GM23248 (cell line): ENCODE data around the gene C16orf86. TPM values are rescaled to one million over a fixed set of nuclear protein-coding genes. Genes with fewer than 3 reads are reported as not detected.

Experiments used
- DNase-seq: peaks from one replicate; pipeline ENCODE4 v3.0.0-alpha.2; 2015
- H2AFZ ChIP-seq: fragments of 200-600 bp; sonication (generic); 2 replicates; pipeline ENCODE4 v1.6.1; 2016; ENCODE audit warnings: antibody characterized with exemption
- H3F3A ChIP-seq: fragments of 200-600 bp; sonication (generic); 2 replicates; pipeline ENCODE4 v1.6.1; 2016; ENCODE audit warnings: mild to moderate bottlenecking, antibody characterized with exemption, mixed run types; ENCODE audit not compliant: insufficient read depth
- H3K27ac ChIP-seq: fragments of 200-600 bp; sonication (generic); 2 replicates; pipeline ENCODE4 v1.5.1; 2016; ENCODE audit warnings: mild to moderate bottlenecking
- H3K27me3 ChIP-seq: fragments of 200-600 bp; sonication (generic); replicated peaks from 2 replicates; pipeline ENCODE4 v1.6.1; 2016; ENCODE audit warnings: mild to moderate bottlenecking; ENCODE audit not compliant: insufficient read depth
- H3K36me3 ChIP-seq: fragments of 200-600 bp; sonication (generic); 2 replicates; pipeline ENCODE4 v1.6.1; 2016; ENCODE audit warnings: low read depth, mild to moderate bottlenecking
- H3K4me1 ChIP-seq: fragments of 200-600 bp; sonication (generic); 2 replicates; pipeline ENCODE4 v1.6.1; 2016; ENCODE audit warnings: mild to moderate bottlenecking; ENCODE audit not compliant: insufficient read depth
- H3K4me2 ChIP-seq: fragments of 200-600 bp; sonication (generic); one replicate; pipeline ENCODE4 v1.6.1; 2016; ENCODE audit warnings: mild to moderate bottlenecking; ENCODE audit not compliant: unreplicated experiment
- H3K4me3 ChIP-seq: fragments of 200-600 bp; sonication (generic); 2 replicates; pipeline ENCODE4 v1.5.1; 2016; ENCODE audit warnings: mild to moderate bottlenecking
- H3K79me2 ChIP-seq: fragments of 200-600 bp; sonication (generic); 2 replicates; pipeline ENCODE4 v1.6.1; 2016; ENCODE audit warnings: mild to moderate bottlenecking; ENCODE audit not compliant: insufficient read depth
- H3K9ac ChIP-seq: fragments of 200-600 bp; sonication (generic); 2 replicates; pipeline ENCODE4 v1.6.1; 2016; ENCODE audit warnings: mild to moderate bottlenecking
- H3K9me2 ChIP-seq: fragments of 200-600 bp; sonication (generic); 2 replicates; pipeline ENCODE4 v1.6.1; 2016; ENCODE audit warnings: mixed run types, mild to moderate bottlenecking, moderate library complexity; ENCODE audit not compliant: insufficient read depth
- H3K9me3 ChIP-seq: fragments of 200-600 bp; sonication (generic); one replicate; pipeline ENCODE4 v1.6.1; 2017; ENCODE audit warnings: low read depth
- H4K20me1 ChIP-seq: fragments of 200-600 bp; sonication (generic); 2 replicates; pipeline ENCODE4 v1.6.0; 2016; ENCODE audit not compliant: insufficient read depth
- EZH2 ChIP-seq: fragments of 200-600 bp; sonication (generic); IDR thresholded peaks from 2 replicates; pipeline ENCODE4 v1.6.1; 2018; ENCODE audit warnings: antibody characterized with exemption, mild to moderate bottlenecking; ENCODE audit not compliant: insufficient read depth, poor library complexity, severe bottlenecking
- EZH2phosphoT487 ChIP-seq: fragments of 200-600 bp; sonication (generic); IDR thresholded peaks from 2 replicates; pipeline ENCODE4 v1.6.1; 2018; ENCODE audit warnings: antibody characterized with exemption, moderate library complexity, mild to moderate bottlenecking, low read depth; ENCODE audit not compliant: insufficient read depth
- WGBS, 2 experiments: methylation state at CpG; one replicate each; pipeline ENCODE4 v1.1.6; 2015 to 2017; ENCODE audit warnings: low lambda C conversion rate in 2 of 2, low coverage in 1 of 2; ENCODE audit errors: missing lambda C conversion rate in 2 of 2; 5-methylcytosine and 5-hydroxymethylcytosine counted together
- in situ Hi-C: fragments of 300-500 bp; cut with MboI; formaldehyde crosslinking; loops from 2 replicates; pipeline ENCODE4 v1.15.0; 2020
- polyA plus RNA-seq: library from polyadenylated mRNA; unstranded; fragments of >200 nt; fragmentation: Nextera tagmentation; extraction: Ambion mirVana; gene quantifications from 2 replicates; pipeline ENCODE4 v1.2.1, GENCODE V29; 2016
- total RNA-seq: library from RNA; depleted of rRNA; stranded (reverse); fragments of >200 nt; shearing (Covaris generic); gene quantifications from 2 replicates; pipeline ENCODE4 v1.2.3, GENCODE V29; 2014

The C16orf86 gene
- total and polyA plus RNA-seq, 2 experiments from 2014 or later = 3.4 to 6.6 TPM

DNA sequence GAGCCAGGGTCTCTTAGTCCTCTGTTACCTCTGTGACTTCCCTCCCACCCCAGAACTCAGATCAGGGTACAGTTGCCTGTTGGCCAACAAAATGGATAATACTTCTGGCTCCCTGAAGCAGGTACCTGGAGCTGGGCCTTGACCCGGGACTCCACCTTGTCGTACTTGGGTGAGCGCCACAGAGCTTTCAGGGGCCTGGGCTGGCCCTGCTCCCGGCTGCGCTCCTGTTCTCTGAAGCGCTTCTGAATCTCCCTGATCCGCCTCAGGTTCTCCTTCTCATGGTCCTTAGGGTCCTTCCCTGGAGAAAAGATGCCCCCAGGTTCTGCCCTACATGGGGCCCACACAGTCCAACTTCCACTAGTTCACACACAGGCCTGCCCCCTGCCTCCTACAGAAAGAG is 1.7 kb upstream of the C16orf86 start:
- H3K36me3 ChIP-seq = no peaks in the 10 kb centered on the region
- peaks cover 11% of the 10 kb centered on the region for H3K79me2 ChIP-seq
- no peaks in the 10 kb centered on the region for H3K27me3 ChIP-seq
- peaks cover 10% of the 10 kb centered on the region for H3K4me1 ChIP-seq
- WGBS, 2 experiments = 96 to 99% methylated on average over 7 of the region's 7 CpGs
- no peak for DNase-seq
- H2AFZ ChIP-seq = no peak overlapping the region
- H3K27ac ChIP-seq = no peak overlapping the region
- in situ Hi-C loops = no loop called here
- H3F3A ChIP-seq = no peaks in the 10 kb centered on the region
- H3K4me2 ChIP-seq = no peak overlapping the region
- no peaks in the 10 kb centered on the region for H3K9me2 ChIP-seq
- no peak overlapping the region for H3K9ac ChIP-seq
- no peaks in the 10 kb centered on the region for H3K9me3 ChIP-seq
- H3K4me3 ChIP-seq = no peak overlapping the region
- no peak for TF ChIP-seq EZH2phosphoT487
- TF ChIP-seq EZH2 = no peak
- H4K20me1 ChIP-seq = no peaks in the 10 kb centered on the region

GRCh38 chr16:67665598-67665997 is 1.0 kb upstream of the C16orf86 start:
- H4K20me1 ChIP-seq = no peaks in the 10 kb centered on the region
- 68 to 71% methylated on average over 5 of the region's 5 CpGs for WGBS, 2 experiments
- no peaks in the 10 kb centered on the region for H3K36me3 ChIP-seq
- H3K4me1 ChIP-seq = peaks cover 10% of the 10 kb centered on the region
- H3F3A ChIP-seq = no peaks in the 10 kb centered on the region
- H3K4me2 ChIP-seq = peak overlapping the region; percentile 82
- no peak for DNase-seq
- H3K9ac ChIP-seq = peak overlapping the region; percentile 79
- H3K4me3 ChIP-seq = peak overlapping the region; percentile 82
- no peaks in the 10 kb centered on the region for H3K27me3 ChIP-seq
- no peaks in the 10 kb centered on the region for H3K9me2 ChIP-seq
- peak overlapping the region; percentile 93 for H2AFZ ChIP-seq
- TF ChIP-seq EZH2phosphoT487 (no peak), EZH2 (no peak)
- H3K9me3 ChIP-seq = no peaks in the 10 kb centered on the region
- H3K79me2 ChIP-seq = peaks cover 11% of the 10 kb centered on the region
- in situ Hi-C loops = no loop called here
- no peak overlapping the region for H3K27ac ChIP-seq

- Histone ChIP-seq H3K4me2 (peak overlapping the region; percentile 82), H2AFZ (peak overlapping the region; percentile 93), H3K9me2 (no peaks in the 10 kb centered on the region), H3K27ac (peak overlapping the region; percentile 49), H3K9ac (peak overlapping the region; percentile 79), H4K20me1 (no peaks in the 10 kb centered on the region), H3K4me1 (peaks cover 10% of the 10 kb centered on the region), H3K27me3 (no peaks in the 10 kb centered on the region), H3K79me2 (peaks cover 11% of the 10 kb centered on the region), H3K4me3 (peak overlapping the region; percentile 82), H3K9me3 (no peaks in the 10 kb centered on the region), H3K36me3 (no peaks in the 10 kb centered on the region), H3F3A (no peaks in the 10 kb centered on the region)
- DNase-seq = peak; percentile 68
- in situ Hi-C loops = no loop called here
- 0 to 1% methylated on average over 36 to 40 of the region's 46 CpGs for WGBS, 2 experiments
- TF ChIP-seq EZH2 (no peak), EZH2phosphoT487 (no peak)
Measured at GRCh38 chr16:67666032-67666551, 522 bp upstream of the C16orf86 start.

- in situ Hi-C loops = no loop called here
- H3K9me3 ChIP-seq = no peaks in the 10 kb centered on the region
- no peak for DNase-seq
- H3K79me2 ChIP-seq = peaks cover 11% of the 10 kb centered on the region
- H4K20me1 ChIP-seq = no peaks in the 10 kb centered on the region
- H3K4me1 ChIP-seq = peaks cover 10% of the 10 kb centered on the region
- peak overlapping the region; percentile 82 for H3K4me2 ChIP-seq
- no peak for TF ChIP-seq EZH2
- TF ChIP-seq EZH2phosphoT487 = no peak
- no peaks in the 10 kb centered on the region for H3K9me2 ChIP-seq
- H3K4me3 ChIP-seq = peak overlapping the region; percentile 82
- WGBS, 2 experiments = 9 to 13% methylated on average over 8 to 10 of the region's 10 CpGs
- peak overlapping the region; percentile 49 for H3K27ac ChIP-seq
- peak overlapping the region; percentile 93 for H2AFZ ChIP-seq
- H3K27me3 ChIP-seq = no peaks in the 10 kb centered on the region
- no peaks in the 10 kb centered on the region for H3K36me3 ChIP-seq
- peak overlapping the region; percentile 79 for H3K9ac ChIP-seq
- H3F3A ChIP-seq = no peaks in the 10 kb centered on the region
Measured at GRCh38 chr16:67667453-67667816, 821 bp downstream of the C16orf86 start.
